HepG2 (cell line): ENCODE results near the gene DLEC1. TPM values are rescaled to one million over a fixed set of nuclear protein-coding genes. Genes with fewer than 3 reads are reported as not detected.

ENCODE experiments used
- ATAC-seq: fragments of 200-7000 bp; cut with Tn5 transposase; 3 replicates; pipeline ENCODE4 v1.9.1; 2020; ENCODE audit warnings: mild to moderate bottlenecking, moderate library complexity
- BruUV-seq: library from RNA; stranded (reverse); fragments of 400-500 nt; replicated peaks from 2 replicates; lab custom pipeline; 2021; lab: Mats Ljungman, UMichigan
- CTCF ChIA-PET: fragments of 300-600 bp; formaldehyde crosslinking; extraction: SDS; loops from one replicate; lab custom pipeline; 2021; ENCODE audit warnings: low total read pairs, inconsistent platforms, low intra/inter-chr PET ratio; lab: Yijun Ruan, JAX
- POLR2A ChIA-PET: fragments of 350-600 bp; sonication (Branson Sonifier 250); formaldehyde crosslinking; loops from one replicate; lab custom pipeline; 2020; ENCODE audit warnings: antibody characterized with exemption, inconsistent platforms; lab: Yijun Ruan, JAX
- DNase-seq: peaks from one replicate; pipeline ENCODE4 v3.0.0-alpha.2; 2015; ENCODE audit warnings: low spot score
- FAIRE-seq: peaks from 3 replicates; lab custom pipeline; 2011; peaks lifted over from hg19 to GRCh38; lab: Jason Lieb, UNC
- H2AFZ ChIP-seq: one replicate; pipeline ENCODE4 v1.6.1; 2011; ENCODE audit warnings: low read length, inconsistent platforms
- H3K27ac ChIP-seq: fragments of 300-600 bp; 3 replicates; pipeline ENCODE4 v1.8.0; 2011; ENCODE audit warnings: mixed run types, mild to moderate bottlenecking, mixed read lengths, low read length, inconsistent platforms; ENCODE audit not compliant: insufficient read depth; ENCODE audit errors: extremely low read length
- H3K27me3 ChIP-seq, 2 experiments: fragments of 200-600 bp in 1 of 2; 2 replicates in 1 of 2; 3 replicates in 1 of 2; pipeline versions ENCODE4 v1.6.0 to v1.8.0; 2011; ENCODE audit warnings: low read length in 2 of 2, mild to moderate bottlenecking in 2 of 2, moderate library complexity in 2 of 2, inconsistent platforms in 1 of 2; ENCODE audit not compliant: insufficient read depth in 2 of 2, control insufficient read depth in 1 of 2
- H3K36me3 ChIP-seq, 2 experiments: fragments of 200-600 bp in 1 of 2; replicated peaks in 1 of 2; 2 replicates in 1 of 2; 3 replicates in 1 of 2; pipeline versions ENCODE4 v1.5.1 to v1.8.0; 2011; ENCODE audit warnings: low read length in 2 of 2, inconsistent platforms in 1 of 2; ENCODE audit not compliant: insufficient read depth in 2 of 2, control insufficient read depth in 1 of 2
- H3K4me1 ChIP-seq: 2 replicates; pipeline ENCODE4 v1.5.1; 2012; ENCODE audit warnings: low read length, inconsistent platforms; ENCODE audit not compliant: insufficient read depth
- H3K4me2 ChIP-seq: 2 replicates; pipeline ENCODE4 v1.6.0; 2011; ENCODE audit warnings: low read depth, low read length, inconsistent platforms
- H3K4me3 ChIP-seq, 3 experiments: fragments of 200-600 bp in 1 of 3; sonication (generic), shearing (Covaris generic) in 1 of 3; replicated peaks in 1 of 3; 2 replicates each; pipeline ENCODE4 v1.5.1; 2011 to 2016; ENCODE audit warnings: low read length in 3 of 3, inconsistent platforms in 2 of 3, low read depth in 2 of 3, mild to moderate bottlenecking in 2 of 3, control low read depth in 1 of 3, mixed read lengths in 1 of 3; ENCODE audit not compliant: insufficient read depth in 1 of 3
- H3K79me2 ChIP-seq: one replicate; pipeline ENCODE4 v1.6.1; 2011; ENCODE audit warnings: low read length, inconsistent platforms; ENCODE audit not compliant: insufficient read depth
- H3K9ac ChIP-seq: 2 replicates; pipeline ENCODE4 v1.6.0; 2011; ENCODE audit warnings: mild to moderate bottlenecking, low read depth, low read length, inconsistent platforms; ENCODE audit not compliant: insufficient read depth
- H3K9me3 ChIP-seq: 2 replicates; pipeline ENCODE4 v1.5.1; 2012; ENCODE audit warnings: mild to moderate bottlenecking, low read length
- H4K20me1 ChIP-seq: 2 replicates; pipeline ENCODE4 v1.6.0; 2011; ENCODE audit warnings: inconsistent platforms, mild to moderate bottlenecking, low read length, moderate library complexity; ENCODE audit not compliant: insufficient read depth
- ARNT2 ChIP-seq: sonication (generic); formaldehyde crosslinking; IDR thresholded peaks from 2 replicates; pipeline ENCODE4 v1.8.0; 2022; ENCODE audit warnings: mild to moderate bottlenecking, low read depth, missing genetic modification reagents, moderate library complexity
- CBX5 ChIP-seq: sonication (generic); formaldehyde crosslinking; IDR thresholded peaks from 2 replicates; pipeline ENCODE4 v1.4.0; 2020; ENCODE audit warnings: missing genetic modification reagents, borderline replicate concordance
- GFI1 ChIP-seq: sonication (generic); formaldehyde crosslinking; IDR thresholded peaks from 2 replicates; pipeline ENCODE4 v1.5.0; 2020; ENCODE audit warnings: missing genetic modification reagents, mild to moderate bottlenecking, borderline replicate concordance
- GTF2F1 ChIP-seq: fragments of 150-350 bp; IDR thresholded peaks from 2 replicates; pipeline ENCODE4 v1.6.1; 2014; ENCODE audit warnings: low read length
- HMG20A ChIP-seq: IDR thresholded peaks from 2 replicates; pipeline ENCODE4 v1.6.1; 2016; ENCODE audit warnings: borderline replicate concordance
- MXI1 ChIP-seq: IDR thresholded peaks from 3 replicates; pipeline ENCODE4 v1.6.1; 2012; ENCODE audit warnings: low read depth, low read length, inconsistent platforms, borderline replicate concordance
- NFE2L1 ChIP-seq: sonication (generic); formaldehyde crosslinking; IDR thresholded peaks from 2 replicates; pipeline ENCODE4 v1.4.0; 2020; ENCODE audit warnings: missing genetic modification reagents, mild to moderate bottlenecking, borderline replicate concordance
- NFKB2 ChIP-seq: sonication (generic); formaldehyde crosslinking; IDR thresholded peaks from 2 replicates; pipeline ENCODE4 v1.4.0; 2020; ENCODE audit warnings: missing genetic modification reagents, borderline replicate concordance
- PLSCR1 ChIP-seq: sonication (generic); formaldehyde crosslinking; IDR thresholded peaks from 2 replicates; pipeline ENCODE4 v1.5.0; 2020; ENCODE audit warnings: missing genetic modification reagents, mild to moderate bottlenecking, borderline replicate concordance
- SP2 ChIP-seq: sonication (generic); formaldehyde crosslinking; IDR thresholded peaks from 2 replicates; pipeline ENCODE4 v1.5.1; 2020; ENCODE audit warnings: mild to moderate bottlenecking, missing genetic modification reagents
- ZNF10 ChIP-seq: sonication (generic); formaldehyde crosslinking; IDR thresholded peaks from 2 replicates; pipeline ENCODE4 v1.4.0; 2020; ENCODE audit warnings: mild to moderate bottlenecking, low read depth, missing genetic modification reagents, borderline replicate concordance
- ZNF235 ChIP-seq: sonication (generic); formaldehyde crosslinking; IDR thresholded peaks from 2 replicates; pipeline ENCODE4 v1.8.1; 2023; ENCODE audit warnings: mild to moderate bottlenecking, missing genetic modification reagents, borderline replicate concordance
- ZNF570 ChIP-seq: sonication (generic); formaldehyde crosslinking; IDR thresholded peaks from 2 replicates; pipeline ENCODE4 v1.4.0; 2020; ENCODE audit warnings: mild to moderate bottlenecking, missing genetic modification reagents, borderline replicate concordance
- ZNF703 ChIP-seq: sonication (generic); formaldehyde crosslinking; IDR thresholded peaks from 2 replicates; pipeline ENCODE4 v1.5.1; 2020; ENCODE audit warnings: missing genetic modification reagents, mild to moderate bottlenecking, moderate library complexity, borderline replicate concordance
- ZNF775 ChIP-seq: sonication (generic); formaldehyde crosslinking; IDR thresholded peaks from 2 replicates; pipeline ENCODE4 v1.4.0; 2020; ENCODE audit warnings: missing genetic modification reagents, mild to moderate bottlenecking, moderate library complexity, borderline replicate concordance
- WGBS: methylation state at CpG from one replicate; pipeline ENCODE4 v1.1.6; 2017; ENCODE audit warnings: low lambda C conversion rate; 5-methylcytosine and 5-hydroxymethylcytosine counted together
- in situ Hi-C: cut with HindIII; loops from 2 replicates; pipeline ENCODE4 v1.10.0; 2017; ENCODE audit warnings: low pct_unique_long_range_greater_than_20kb; ENCODE audit not compliant: extremely low pct_ligation_motif_present
- intact Hi-C: fragments of 100-400 bp; cut with micrococcal nuclease; formaldehyde crosslinking; loops from one replicate; pipeline ENCODE4 v1.10.0; 2022; ENCODE audit not compliant: unreplicated experiment
- polyA plus RNA-seq, 8 experiments: library from polyadenylated mRNA; depleted of rRNA in 3 of 8; stranded (reverse) in 7 of 8; unstranded in 1 of 8; fragments of >200 nt; fragmentation: Illumina TruSeq in 4 of 8; extraction: Trizol in 4 of 8; gene quantifications; 2 replicates each; pipeline versions ENCODE4 v1.2.1 to v1.2.3, GENCODE V29; 2011 to 2016; ENCODE audit warnings: low read depth in 4 of 8, missing spikeins in 1 of 8, mixed read lengths in 1 of 8; ENCODE audit not compliant: insufficient read depth in 1 of 8
- total RNA-seq, 5 experiments: library from RNA; depleted of rRNA; stranded (reverse); fragments of >200 nt; fragmentation: Illumina TruSeq; extraction: Trizol; gene quantifications; 2 replicates each; pipeline ENCODE4 v1.2.3, GENCODE V29; 2016; ENCODE audit warnings: low read depth in 1 of 5
- TF ChIP-seq, protein P1 (sequence below): sonication (generic); formaldehyde crosslinking; IDR thresholded peaks from 2 replicates; pipeline ENCODE4 v1.4.0; 2020; ENCODE audit warnings: mild to moderate bottlenecking, missing genetic modification reagents, borderline replicate concordance
- TF ChIP-seq, protein P2 (sequence below): IDR thresholded peaks from 2 replicates; pipeline ENCODE4 v1.6.1; 2016; ENCODE audit warnings: control low read depth

The DLEC1 gene
- total and polyA plus RNA-seq, 2 of the 13 experiments (the other 11 are each of a cell fraction or from before 2014, with no cell fraction given): 0.09 TPM; not detected in 1

- BruUV-seq: no TSS peak
- Histone ChIP-seq H3K27ac (peak overlapping the region; percentile 76), H3K9ac (peak overlapping the region; percentile 72), H3K4me1 (peaks cover 59% of the 10 kb centered on the region), H3K4me2 (peak overlapping the region; percentile 97), H3K9me3 (no peaks in the 10 kb centered on the region), H4K20me1 (no peaks in the 10 kb centered on the region), H3K27me3 (peaks cover 0 to 2% of the 10 kb centered on the region in 2 experiments; a peak in 2 of 5 replicates), H3K4me3 (peak overlapping the region; percentile 43 to 77 (median 59)), H3K79me2 (no peaks in the 10 kb centered on the region), H2AFZ (no peak overlapping the region), H3K36me3 (no peaks in the 10 kb centered on the region; a peak in 2 of 5 replicates)
- DNase-seq: peak; percentile 93
- in situ Hi-C loops: no loop called here
- ChIA-PET CTCF (interaction anchor here (0.7 kb wide), 1 partner anchor 40 kb away, joined by 3 read pairs; no protein-coding TSS in a partner anchor), POLR2A (interaction anchor here (0.8 to 1.7 kb wide), 6 partner anchors 9 to 132 kb away, joined by 3 to 6 read pairs (median 4); partner anchors contain the start of gene ACAA1)
- ATAC-seq: peak; percentile 70
- intact Hi-C loops: loop anchor here (1.0 to 2.0 kb wide), 3 partner anchors 131 to 277 kb away; partner anchors contain the start of genes ACAA1 and SLC22A14
- 25% methylated on average over 12 of the region's 15 CpGs for WGBS
- FAIRE-seq: no peak
- TF ChIP-seq ZNF10 (no peak), GFI1 (CRISPR knock-in tag) (0 out of 2 replicates have a peak, but pooled peaks have one; percentile 24), ZNF235 (CRISPR knock-in tag) (no peak), ZNF775 (CRISPR knock-in tag) (no peak), ZNF703 (no peak), ZNF570 (CRISPR knock-in tag) (no peak), ARNT2 (no peak), MXI1 (peak; percentile 74; the same call in 1 of the 3 replicates), NFE2L1 (CRISPR knock-in tag) (no peak), HMG20A (CRISPR knock-in tag) (peak; percentile 39; the same call in 1 of the 2 replicates), PLSCR1 (CRISPR knock-in tag) (no peak), CBX5 (no peak), GTF2F1 (no peak), SP2 (CRISPR knock-in tag) (no peak), NFKB2 (CRISPR knock-in tag) (0 out of 2 replicates have a peak, but pooled peaks have one; percentile 35)
- TF ChIP-seq, protein P1, sequence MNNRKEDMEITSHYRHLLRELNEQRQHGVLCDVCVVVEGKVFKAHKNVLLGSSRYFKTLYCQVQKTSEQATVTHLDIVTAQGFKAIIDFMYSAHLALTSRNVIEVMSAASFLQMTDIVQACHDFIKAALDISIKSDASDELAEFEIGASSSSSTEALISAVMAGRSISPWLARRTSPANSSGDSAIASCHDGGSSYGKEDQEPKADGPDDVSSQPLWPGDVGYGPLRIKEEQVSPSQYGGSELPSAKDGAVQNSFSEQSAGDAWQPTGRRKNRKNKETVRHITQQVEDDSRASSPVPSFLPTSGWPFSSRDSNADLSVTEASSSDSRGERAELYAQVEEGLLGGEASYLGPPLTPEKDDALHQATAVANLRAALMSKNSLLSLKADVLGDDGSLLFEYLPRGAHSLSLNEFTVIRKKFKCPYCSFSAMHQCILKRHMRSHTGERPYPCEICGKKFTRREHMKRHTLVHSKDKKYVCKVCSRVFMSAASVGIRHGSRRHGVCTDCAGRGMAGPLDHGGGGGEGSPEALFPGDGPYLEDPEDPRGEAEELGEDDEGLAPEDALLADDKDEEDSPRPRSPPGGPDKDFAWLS (CRISPR knock-in tag): 0 out of 2 replicates have a peak, but pooled peaks have one; percentile 75
- TF ChIP-seq, protein P2, sequence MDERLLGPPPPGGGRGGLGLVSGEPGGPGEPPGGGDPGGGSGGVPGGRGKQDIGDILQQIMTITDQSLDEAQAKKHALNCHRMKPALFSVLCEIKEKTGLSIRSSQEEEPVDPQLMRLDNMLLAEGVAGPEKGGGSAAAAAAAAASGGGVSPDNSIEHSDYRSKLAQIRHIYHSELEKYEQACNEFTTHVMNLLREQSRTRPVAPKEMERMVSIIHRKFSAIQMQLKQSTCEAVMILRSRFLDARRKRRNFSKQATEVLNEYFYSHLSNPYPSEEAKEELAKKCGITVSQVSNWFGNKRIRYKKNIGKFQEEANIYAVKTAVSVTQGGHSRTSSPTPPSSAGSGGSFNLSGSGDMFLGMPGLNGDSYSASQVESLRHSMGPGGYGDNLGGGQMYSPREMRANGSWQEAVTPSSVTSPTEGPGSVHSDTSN (CRISPR knock-in tag): no peak
Observed at GRCh38 chr3:38005076-38006020, 33.7 kb upstream of the DLEC1 start.
